Measurements from ENCODE around the gene MED15.
"Not testable (repeated sequence)": the region's sequence is repeated elsewhere in the genome, so short reads cannot be mapped to it uniquely, and the experiment has no call there.

The MED15 gene

DNA sequence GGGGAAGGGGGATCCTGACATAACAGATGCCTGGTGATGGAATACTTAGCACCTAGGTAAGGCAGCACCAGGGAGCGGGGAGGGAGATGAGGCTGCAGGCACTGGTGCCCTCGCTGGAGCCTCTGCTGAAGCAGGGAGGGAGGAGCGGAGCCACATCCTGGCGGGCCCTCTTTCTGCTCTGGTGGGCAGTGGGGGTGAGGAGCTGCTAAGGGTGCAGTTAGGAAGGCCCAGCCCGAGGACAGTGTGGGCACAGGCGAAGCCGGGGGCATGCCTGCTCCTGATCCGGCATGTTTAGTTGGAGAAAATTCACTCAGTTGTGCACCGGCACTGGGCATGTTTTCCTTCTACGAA, 83.9 kb downstream of the MED15 start:
- TF ChIP-seq, protein P1, sequence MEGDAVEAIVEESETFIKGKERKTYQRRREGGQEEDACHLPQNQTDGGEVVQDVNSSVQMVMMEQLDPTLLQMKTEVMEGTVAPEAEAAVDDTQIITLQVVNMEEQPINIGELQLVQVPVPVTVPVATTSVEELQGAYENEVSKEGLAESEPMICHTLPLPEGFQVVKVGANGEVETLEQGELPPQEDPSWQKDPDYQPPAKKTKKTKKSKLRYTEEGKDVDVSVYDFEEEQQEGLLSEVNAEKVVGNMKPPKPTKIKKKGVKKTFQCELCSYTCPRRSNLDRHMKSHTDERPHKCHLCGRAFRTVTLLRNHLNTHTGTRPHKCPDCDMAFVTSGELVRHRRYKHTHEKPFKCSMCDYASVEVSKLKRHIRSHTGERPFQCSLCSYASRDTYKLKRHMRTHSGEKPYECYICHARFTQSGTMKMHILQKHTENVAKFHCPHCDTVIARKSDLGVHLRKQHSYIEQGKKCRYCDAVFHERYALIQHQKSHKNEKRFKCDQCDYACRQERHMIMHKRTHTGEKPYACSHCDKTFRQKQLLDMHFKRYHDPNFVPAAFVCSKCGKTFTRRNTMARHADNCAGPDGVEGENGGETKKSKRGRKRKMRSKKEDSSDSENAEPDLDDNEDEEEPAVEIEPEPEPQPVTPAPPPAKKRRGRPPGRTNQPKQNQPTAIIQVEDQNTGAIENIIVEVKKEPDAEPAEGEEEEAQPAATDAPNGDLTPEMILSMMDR (IDR thresholded peaks at IDR 0.05; ENCODE audit: insufficient read depth, low read length, missing control alignments): no peak
- ChIA-PET POLR2A (no interaction called here), CTCF (interaction anchor here (1.0 to 2.2 kb wide), 4 partner anchors 9 to 173 kb away, joined by 3 to 4 read pairs (median 3); no protein-coding TSS in a partner anchor)
- no peak overlapping the region for H3K4me3 ChIP-seq (ENCODE audit: low read depth, low read length)
- DNase-seq (ENCODE audit: low read depth, low spot score): no peak

DNA sequence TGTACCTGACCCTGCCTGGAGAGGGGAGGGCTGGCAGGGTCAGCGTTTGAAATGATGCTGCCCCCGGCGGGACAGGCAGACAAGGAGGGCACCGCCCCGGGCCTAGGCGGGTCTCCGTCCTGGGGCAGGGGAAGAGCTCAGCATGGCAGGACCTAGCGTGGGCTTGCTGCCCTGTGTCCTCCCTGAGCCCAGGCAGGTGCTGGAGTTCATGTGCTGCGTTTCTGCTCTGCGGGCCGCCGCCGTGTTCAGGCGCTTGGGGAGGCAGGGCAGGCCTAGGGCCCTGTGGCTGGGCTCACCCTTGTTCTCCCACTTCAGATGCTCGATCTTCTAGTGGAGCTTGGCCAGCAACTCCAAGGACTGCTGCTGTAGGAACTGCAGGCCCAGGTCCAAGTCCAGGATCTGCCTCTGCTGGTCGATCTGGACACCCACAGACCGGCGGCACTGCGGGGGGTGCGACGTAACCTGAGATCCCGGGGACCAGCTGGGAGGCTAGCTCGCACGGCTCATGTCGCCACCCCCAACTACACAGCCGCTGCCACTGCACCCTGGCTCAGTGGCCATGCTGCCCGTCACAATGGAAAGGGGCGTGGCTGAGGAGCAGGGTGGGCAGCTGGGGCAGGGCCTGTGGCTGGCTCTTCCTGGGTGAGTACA, 84.4 kb downstream of the MED15 start:
- TF ChIP-seq, protein P1 (IDR thresholded peaks at IDR 0.05; ENCODE audit: insufficient read depth, low read length, missing control alignments): peak; percentile 31
- peak; percentile 26 for DNase-seq (ENCODE audit: low read depth, low spot score)
- ChIA-PET POLR2A (no interaction called here), CTCF (interaction anchor here (1.0 to 2.0 kb wide), 5 partner anchors 9 to 26 kb away, joined by 3 to 6 read pairs (median 4); no protein-coding TSS in a partner anchor)
- no peak overlapping the region for H3K4me3 ChIP-seq (ENCODE audit: low read depth, low read length)

DNA sequence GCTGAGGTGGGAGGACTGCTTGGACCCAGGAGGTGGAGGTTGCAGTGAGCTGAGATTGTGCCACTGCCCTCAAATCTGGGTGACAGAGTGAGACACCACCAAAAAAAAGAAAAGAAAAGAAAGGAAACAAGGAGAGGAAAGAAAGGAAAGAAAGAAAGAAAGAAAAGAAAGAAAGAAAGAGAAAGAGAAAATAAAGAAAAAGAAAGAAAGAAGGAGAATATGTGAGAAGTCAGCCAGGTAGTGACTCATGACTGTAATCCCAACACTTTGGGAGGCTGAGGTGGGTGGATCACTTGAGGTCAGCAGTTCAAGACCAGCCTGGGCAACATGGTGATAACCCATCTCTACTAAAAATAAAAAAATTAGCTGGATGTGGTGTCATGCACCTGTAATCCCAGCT, 86.6 kb downstream of the MED15 start:
- H3K4me3 ChIP-seq (ENCODE audit: low read depth, low read length); DNase-seq (ENCODE audit: low read depth, low spot score); POLR2A ChIA-PET: not testable (repeated sequence)
- CTCF ChIA-PET: interaction anchor here (1.6 kb wide), 1 partner anchor 12 kb away, joined by 6 read pairs; no protein-coding TSS in a partner anchor

DNA sequence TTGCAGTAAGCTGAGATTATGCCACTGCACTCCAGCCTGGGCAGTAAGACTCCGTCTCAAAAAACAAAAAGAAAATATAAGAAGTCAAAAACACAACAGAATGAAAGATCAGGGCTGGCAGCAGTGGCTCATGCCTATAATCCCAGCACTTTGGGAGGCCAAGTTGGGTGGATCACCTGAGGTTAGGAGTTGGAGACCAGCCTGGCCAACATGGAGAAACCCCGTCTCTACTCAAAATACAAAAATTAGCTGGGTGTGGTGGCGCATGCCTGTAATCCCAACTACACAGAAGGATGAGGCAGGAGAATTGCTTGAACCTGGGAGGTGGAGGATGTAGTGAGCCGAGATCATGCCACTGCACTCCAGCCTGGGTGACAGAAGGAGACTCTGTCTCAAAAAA, 87.1 kb downstream of the MED15 start:
- POLR2A ChIA-PET; DNase-seq (ENCODE audit: low read depth, low spot score); H3K4me3 ChIP-seq (ENCODE audit: low read depth, low read length): not testable (repeated sequence)
- CTCF ChIA-PET: interaction anchor here (1.6 kb wide), 1 partner anchor 12 kb away, joined by 6 read pairs; no protein-coding TSS in a partner anchor

DNA sequence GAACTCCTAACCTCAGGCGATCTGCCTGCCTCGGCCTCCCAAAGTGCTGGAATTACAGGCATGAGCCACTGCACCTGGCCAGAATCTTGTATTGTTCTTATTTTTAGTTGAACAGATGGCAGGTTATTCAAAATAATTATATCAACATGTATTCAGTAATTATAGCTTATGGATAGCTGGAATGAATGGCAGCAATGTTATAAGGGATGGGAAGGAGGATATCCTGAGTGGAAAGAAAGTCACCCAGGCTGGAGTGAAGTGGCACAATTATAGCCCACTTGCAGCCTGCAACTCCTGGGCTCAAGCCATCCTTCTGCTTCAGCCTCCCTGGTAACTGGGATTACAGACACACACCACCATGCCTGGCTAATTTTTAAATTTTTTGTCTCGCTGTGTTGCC, 88.1 kb downstream of the MED15 start:
- no peak for DNase-seq (ENCODE audit: low read depth, low spot score)
- CTCF ChIA-PET: interaction anchor here (0.8 to 1.6 kb wide), 2 partner anchors 9 to 11 kb away, joined by 5 to 6 read pairs; no protein-coding TSS in a partner anchor
- TF ChIP-seq, protein P1 (IDR thresholded peaks at IDR 0.05; ENCODE audit: insufficient read depth, low read length, missing control alignments): no peak
- H3K4me3 ChIP-seq (ENCODE audit: low read depth, low read length): no peak overlapping the region
- POLR2A ChIA-PET: no interaction called here

DNA sequence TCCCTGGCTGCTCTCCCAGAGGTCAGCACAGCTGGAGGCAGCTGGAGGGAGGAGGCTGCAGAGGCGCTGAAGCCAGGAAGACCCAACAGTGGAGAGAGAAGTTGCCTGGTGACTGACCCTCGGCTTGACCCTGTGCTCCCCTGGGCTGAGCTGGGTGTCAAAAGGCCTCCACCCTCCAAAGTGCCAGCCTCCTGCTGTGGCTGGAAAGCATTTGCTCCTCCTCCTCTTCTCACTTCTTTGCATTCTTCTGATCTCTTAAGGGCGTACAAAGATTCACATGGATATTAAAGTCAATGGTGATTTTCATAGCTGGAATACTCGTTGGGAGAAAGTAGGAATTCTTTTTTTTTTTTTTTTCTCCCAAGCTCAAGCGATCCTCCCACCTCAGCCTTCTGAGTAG, 91.7 kb downstream of the MED15 start:
- TF ChIP-seq, protein P1 (IDR thresholded peaks at IDR 0.05; ENCODE audit: insufficient read depth, low read length, missing control alignments): no peak
- CTCF ChIA-PET: no interaction called here
- POLR2A ChIA-PET: no interaction called here

DNA sequence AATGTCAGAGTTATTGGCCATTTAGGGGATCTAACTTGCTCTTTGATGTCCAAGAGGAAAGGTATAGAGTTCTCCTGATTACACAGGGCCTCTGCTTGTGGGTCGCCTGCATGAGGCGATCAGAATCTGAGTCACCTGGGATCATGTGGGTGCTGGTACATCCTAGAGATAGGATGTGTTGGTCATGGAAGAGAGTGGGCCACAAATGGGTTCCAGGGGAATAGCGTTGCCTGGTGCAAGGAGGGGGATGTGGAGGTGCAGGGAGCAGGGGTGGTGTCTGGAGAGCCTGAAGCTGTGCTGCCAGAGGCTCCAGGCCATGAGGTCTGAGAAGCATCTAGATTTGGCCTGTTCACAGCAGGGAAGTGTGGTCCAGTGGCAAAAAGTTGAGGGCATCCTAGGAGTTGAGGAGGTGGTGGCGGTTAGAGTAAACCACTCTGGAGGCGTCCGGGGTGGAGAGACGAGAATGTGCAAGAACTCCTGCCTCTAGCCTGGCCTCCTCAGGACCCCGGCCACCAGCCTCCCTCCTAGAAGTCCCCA, 92.8 kb downstream of the MED15 start:
- TF ChIP-seq, protein P1 (IDR thresholded peaks at IDR 0.05; ENCODE audit: insufficient read depth, low read length, missing control alignments): no peak
- no peak overlapping the region for H3K4me3 ChIP-seq (ENCODE audit: low read depth, low read length)
- ChIA-PET CTCF (interaction anchor here (0.9 kb wide), 1 partner anchor 9 kb away, joined by 3 read pairs; no protein-coding TSS in a partner anchor), POLR2A (interaction anchor here (0.6 kb wide), 1 partner anchor 21 kb away, joined by 3 read pairs; no protein-coding TSS in a partner anchor)
- no peak for DNase-seq (ENCODE audit: low read depth, low spot score)

More for the DNA sequence above, 91.7 kb downstream of the MED15 start:
- H3K4me3 ChIP-seq (ENCODE audit: low read depth, low read length): no peak overlapping the region
- no peak for DNase-seq (ENCODE audit: low read depth, low spot score)
